ENCODE results near the gene DCST1. TPM values are rescaled to one million over a fixed set of nuclear protein-coding genes. Genes with fewer than 3 reads are reported as not detected.

DCST1 gene
- polyA plus RNA-seq, 1 experiment = not detected

DNA sequence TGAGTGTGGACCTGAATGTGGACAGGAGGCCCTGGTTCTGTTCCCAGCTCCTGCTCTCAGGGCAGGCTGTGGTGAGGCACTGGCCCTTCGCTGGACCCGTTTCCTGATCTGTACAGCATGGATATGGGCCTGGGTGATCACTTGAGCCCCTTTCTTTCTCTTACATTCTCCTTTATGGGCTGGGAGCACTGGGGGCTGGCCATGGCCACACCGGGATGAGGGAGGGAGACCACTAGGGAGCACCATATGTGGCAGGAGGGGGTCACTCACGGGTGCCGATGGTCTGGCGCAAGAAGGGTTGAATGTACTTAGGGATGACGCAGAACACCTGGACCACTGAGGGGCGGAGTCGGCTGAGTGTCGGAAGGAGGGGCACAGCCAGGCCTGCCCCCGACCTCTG is 2.7 kb upstream of the DCST1 start:
- ChIA-PET POLR2A (interaction anchor here (0.6 kb wide), 1 partner anchor 650 kb away, joined by 3 read pairs; no protein-coding TSS in a partner anchor), CTCF (no interaction called here)
- no peaks in the 10 kb centered on the region for H3K9me3 ChIP-seq (ENCODE audit: control insufficient read depth, insufficient read depth, low read length)
- peaks cover 29% of the 10 kb centered on the region for H3K27me3 ChIP-seq (ENCODE audit: control insufficient read depth, insufficient read depth, low read length)
- TF ChIP-seq CTCF (IDR thresholded peaks at IDR 0.05; ENCODE audit: low read depth, low read length) = no peak
- no peak overlapping the region for H3K4me3 ChIP-seq (ENCODE audit: low read depth, low read length)
- DNase-seq (ENCODE audit: low read depth, low spot score) = no peak
- no peak overlapping the region for H3K27ac ChIP-seq (ENCODE audit: low read depth, low read length)

DNA sequence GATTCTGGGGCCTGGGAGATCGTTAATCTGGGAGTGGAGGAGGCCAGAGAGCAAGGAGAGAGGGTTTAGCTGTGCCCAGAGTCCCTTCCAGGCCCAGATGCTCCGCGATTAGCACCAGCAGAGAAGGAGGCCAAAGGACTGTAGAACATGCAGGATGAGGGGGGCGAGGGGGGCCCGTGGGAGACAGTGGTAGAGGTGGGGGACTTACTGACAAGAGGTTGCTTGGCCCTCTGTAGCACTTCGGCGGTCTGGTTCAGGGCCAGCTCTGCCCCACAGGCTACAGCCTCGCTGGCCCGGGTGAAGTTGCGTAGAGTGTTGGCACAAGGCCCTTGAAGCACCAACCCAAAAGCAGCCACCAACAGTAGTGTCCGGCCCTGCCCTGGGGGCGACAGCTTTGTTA is 738 bp upstream of the DCST1 start:
- Histone ChIP-seq H3K4me3 (ENCODE audit: low read depth, low read length) (no peak overlapping the region), H3K27me3 (ENCODE audit: control insufficient read depth, insufficient read depth, low read length) (peaks cover 40% of the 10 kb centered on the region), H3K9me3 (ENCODE audit: control insufficient read depth, insufficient read depth, low read length) (no peaks in the 10 kb centered on the region), H3K27ac (ENCODE audit: low read depth, low read length) (no peak overlapping the region)
- CTCF ChIA-PET = interaction anchor here (0.7 to 1.7 kb wide), 3 partner anchors 8 to 15 kb away, joined by 3 to 7 read pairs (median 3); no protein-coding TSS in a partner anchor
- no peak for TF ChIP-seq CTCF (IDR thresholded peaks at IDR 0.05; ENCODE audit: low read depth, low read length)
- no peak for DNase-seq (ENCODE audit: low read depth, low spot score)
- POLR2A ChIA-PET = no interaction called here

DNA sequence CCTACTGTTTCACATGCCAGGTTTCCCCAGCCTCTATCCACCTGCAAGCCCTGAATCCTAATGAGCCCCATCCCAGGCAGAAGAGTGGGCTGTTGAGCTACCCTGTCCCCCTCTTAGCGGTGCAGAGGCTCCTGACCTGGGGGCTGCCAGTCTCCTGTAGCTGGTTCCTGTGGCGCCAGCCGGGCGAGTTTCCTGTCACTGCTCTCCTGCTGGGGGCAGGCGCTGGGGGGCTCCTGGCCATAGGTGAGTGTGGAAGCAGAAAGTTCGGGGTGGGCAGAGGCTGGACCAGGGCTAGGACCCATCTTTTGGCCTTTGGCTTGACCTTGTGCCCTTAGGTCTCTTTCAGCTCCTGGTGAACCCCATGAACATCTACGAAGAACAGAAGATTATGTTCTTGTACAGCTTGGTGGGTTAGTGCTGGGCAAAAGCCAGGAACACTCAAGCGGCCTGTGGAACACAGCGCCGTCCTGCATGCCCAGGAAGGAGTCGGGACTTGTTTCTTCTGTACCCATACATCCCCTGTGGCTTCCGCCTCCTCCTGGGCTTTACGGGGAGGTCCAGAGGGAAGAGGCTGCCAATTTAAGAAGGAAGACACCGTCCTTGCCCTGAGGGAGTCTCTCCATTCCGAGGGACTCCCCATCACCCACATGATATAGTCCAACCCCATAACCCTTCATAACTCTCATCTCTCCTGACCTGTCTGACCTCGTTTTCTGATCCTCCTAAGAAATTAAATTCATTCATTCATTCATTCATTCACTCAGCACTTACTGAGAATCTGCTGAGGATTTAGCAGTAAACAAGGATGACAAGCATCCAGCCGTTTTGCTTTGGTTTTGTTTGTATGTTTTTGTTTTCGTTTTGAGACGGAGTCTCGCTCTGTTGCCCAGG is 939 bp downstream of the DCST1 start:
- H3K4me3 ChIP-seq (ENCODE audit: low read depth, low read length) = no peak overlapping the region
- H3K27me3 ChIP-seq (ENCODE audit: control insufficient read depth, insufficient read depth, low read length) = peaks cover 46% of the 10 kb centered on the region
- POLR2A ChIA-PET = no interaction called here
- no peak for DNase-seq (ENCODE audit: low read depth, low spot score)
- H3K27ac ChIP-seq (ENCODE audit: low read depth, low read length) = no peak overlapping the region
- H3K9me3 ChIP-seq (ENCODE audit: control insufficient read depth, insufficient read depth, low read length) = no peaks in the 10 kb centered on the region
- TF ChIP-seq CTCF (IDR thresholded peaks at IDR 0.05; ENCODE audit: low read depth, low read length) = no peak
- CTCF ChIA-PET = interaction anchor here (0.8 to 1.3 kb wide), 2 partner anchors 9 to 17 kb away, joined by 3 to 7 read pairs; no protein-coding TSS in a partner anchor

DNA sequence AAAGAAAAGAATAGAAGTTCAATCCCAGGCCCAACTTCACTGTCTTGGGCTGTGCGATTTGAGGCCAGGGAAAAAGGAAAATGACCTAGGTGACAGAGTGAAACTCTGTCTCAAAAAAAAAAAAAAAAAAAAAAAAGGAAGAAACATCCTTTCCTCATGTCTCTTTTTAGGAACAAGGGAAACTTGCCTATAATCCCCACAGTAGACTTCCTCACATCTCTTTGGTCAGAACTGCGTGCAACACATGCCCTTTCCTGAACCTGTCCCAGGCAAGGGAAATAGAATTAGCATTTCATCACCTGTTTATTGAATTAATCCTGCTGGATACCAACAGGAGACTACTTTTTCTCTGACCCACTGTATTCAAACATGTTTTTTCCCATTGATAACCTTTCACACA is 2.3 kb downstream of the DCST1 start:
- Histone ChIP-seq H3K9me3 (ENCODE audit: control insufficient read depth, insufficient read depth, low read length) (no peaks in the 10 kb centered on the region), H3K4me3 (ENCODE audit: low read depth, low read length) (no peak overlapping the region), H3K27ac (ENCODE audit: low read depth, low read length) (no peak overlapping the region), H3K27me3 (ENCODE audit: control insufficient read depth, insufficient read depth, low read length) (peaks cover 39% of the 10 kb centered on the region)
- TF ChIP-seq CTCF (IDR thresholded peaks at IDR 0.05; ENCODE audit: low read depth, low read length) = no peak
- POLR2A ChIA-PET = no interaction called here
- CTCF ChIA-PET = interaction anchor here (1.3 kb wide), 1 partner anchor 8 kb away, joined by 7 read pairs; no protein-coding TSS in a partner anchor
- no peak for DNase-seq (ENCODE audit: low read depth, low spot score)

- DNase-seq (ENCODE audit: low read depth, low spot score) = no peak
- no peak for TF ChIP-seq CTCF (IDR thresholded peaks at IDR 0.05; ENCODE audit: low read depth, low read length)
- ChIA-PET CTCF (interaction anchor here (1.6 kb wide), 1 partner anchor 14 kb away, joined by 7 read pairs; the partner anchor contains the start of gene ADAM15), POLR2A (interaction anchor here (0.7 kb wide), 1 partner anchor 1453 kb away, joined by 11 read pairs; no protein-coding TSS in a partner anchor)
- Histone ChIP-seq H3K9me3 (ENCODE audit: control insufficient read depth, insufficient read depth, low read length) (no peaks in the 10 kb centered on the region), H3K4me3 (ENCODE audit: low read depth, low read length) (no peak overlapping the region), H3K27me3 (ENCODE audit: control insufficient read depth, insufficient read depth, low read length) (peaks cover 40% of the 10 kb centered on the region), H3K27ac (ENCODE audit: low read depth, low read length) (no peak overlapping the region)
Measured at GRCh38 chr1:155037043-155037442, 3.4 kb downstream of the DCST1 start.
